HG02588 (cell line): ENCODE data around the gene SCAF4.

Experiments
- ATAC-seq: cut with Tn5 transposase; IDR thresholded peaks from one replicate; pipeline ENCODE4 v1.9.1; 2021; ENCODE audit warnings: mild to moderate bottlenecking, moderate library complexity; ENCODE audit not compliant: unreplicated experiment

SCAF4 gene

DNA sequence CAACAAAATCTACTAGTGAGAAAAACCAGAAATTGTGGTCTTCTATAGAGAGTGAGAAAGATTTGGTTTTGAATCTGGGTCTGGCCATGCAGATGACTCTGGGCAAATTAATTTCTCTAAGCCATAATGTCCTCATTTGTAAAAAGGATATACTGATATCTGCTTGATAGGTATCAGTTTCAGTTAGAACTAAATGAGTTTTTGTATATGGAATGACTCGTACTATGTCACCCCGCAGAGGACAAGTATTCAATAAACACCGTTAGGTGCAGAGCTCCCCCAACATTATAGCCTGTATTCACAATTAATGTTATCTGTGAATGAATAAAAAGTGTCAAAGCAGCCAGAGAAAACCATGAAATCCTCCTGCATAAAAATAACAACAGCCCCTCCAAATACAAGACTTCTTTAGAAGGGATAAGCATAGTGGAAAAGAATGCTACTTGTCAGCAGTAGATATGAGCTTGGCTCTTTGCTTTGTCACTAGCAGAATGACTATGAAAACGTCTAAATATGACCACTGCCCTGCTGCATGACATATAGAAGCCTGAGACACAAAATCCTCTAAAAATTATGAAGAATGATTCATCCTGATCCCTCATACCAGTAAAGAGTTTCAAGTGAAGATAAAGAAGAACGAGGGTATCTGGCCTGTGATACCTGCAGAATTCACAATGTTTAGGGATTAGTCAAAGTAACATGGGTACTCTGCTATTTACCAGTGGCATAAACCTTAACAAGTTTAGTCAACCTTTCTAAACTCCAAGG lies 17.8 kb downstream of the SCAF4 start:
- ATAC-seq, result peak; percentile 51

- ATAC-seq, result no peak
Measured at GRCh38 chr21:31713115-31713514, 18.8 kb downstream of the SCAF4 start.

DNA sequence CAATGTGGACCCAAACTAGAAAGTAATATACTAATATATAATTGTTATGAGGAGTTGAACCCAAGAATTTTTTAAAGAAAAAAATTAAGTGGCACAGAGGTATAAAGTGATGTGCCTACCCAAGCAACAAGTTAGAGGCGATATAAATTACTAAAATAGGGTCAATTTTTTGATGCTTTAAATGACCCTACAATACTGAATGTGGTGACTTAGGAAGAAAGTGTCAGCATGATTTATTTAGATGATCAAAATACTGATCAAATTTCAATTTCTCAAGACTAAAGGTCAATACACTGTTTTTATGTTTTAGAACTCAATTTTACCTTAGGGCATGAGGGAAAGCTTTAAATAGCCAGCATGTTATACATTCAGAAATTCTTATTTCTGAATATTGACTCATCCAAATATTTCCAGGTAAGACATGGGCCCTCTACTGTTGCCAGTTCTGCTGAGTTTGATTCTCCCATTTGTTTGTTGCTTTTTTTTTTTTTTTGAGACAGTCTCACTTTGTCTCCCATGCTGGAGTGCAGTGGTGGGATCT lies 20.1 kb downstream of the SCAF4 start:
- no peak for ATAC-seq

DNA sequence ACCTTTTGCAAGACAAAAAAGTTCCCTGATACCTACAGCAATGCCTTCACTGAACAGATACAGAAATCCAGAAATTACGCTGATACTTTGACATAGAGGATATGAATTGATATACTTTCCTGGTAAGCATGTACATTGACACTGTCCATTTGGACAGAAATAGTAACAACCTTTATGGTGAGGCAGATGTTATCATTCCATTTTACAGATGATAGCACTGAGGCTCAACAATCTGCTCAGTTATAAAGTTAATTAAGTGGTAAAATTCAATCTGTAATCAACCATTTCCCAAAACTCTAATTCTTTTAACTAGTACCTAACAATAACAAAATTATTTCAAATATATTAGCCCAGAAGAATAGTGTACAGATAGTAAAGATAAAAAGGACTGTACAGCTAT lies 20.6 kb downstream of the SCAF4 start:
- no peak for ATAC-seq

DNA sequence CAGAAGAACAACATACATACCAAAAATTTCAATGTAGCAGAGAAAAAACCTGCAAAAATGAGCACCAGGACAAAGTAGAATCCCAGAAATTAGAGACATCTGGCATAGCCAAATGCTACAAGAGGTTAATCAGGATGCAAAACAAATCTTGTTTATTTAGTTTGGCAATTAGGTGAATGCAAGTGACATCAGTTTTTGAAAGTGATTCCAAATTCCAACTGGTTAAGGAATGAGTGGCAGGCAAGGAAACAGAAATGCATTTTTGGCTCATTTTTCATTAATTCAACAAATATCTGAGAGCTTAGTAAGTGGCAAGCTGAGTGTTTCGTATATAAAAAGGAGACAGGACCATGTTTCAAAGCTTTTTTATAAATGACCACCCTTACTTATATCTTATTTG lies 21.3 kb downstream of the SCAF4 start:
- no peak for ATAC-seq

GRCh38 chr21:31708541-31708940 lies 23.4 kb downstream of the SCAF4 start:
- no peak for ATAC-seq

GRCh38 chr21:31707499-31707898 lies 24.4 kb downstream of the SCAF4 start:
- ATAC-seq, result no peak

DNA sequence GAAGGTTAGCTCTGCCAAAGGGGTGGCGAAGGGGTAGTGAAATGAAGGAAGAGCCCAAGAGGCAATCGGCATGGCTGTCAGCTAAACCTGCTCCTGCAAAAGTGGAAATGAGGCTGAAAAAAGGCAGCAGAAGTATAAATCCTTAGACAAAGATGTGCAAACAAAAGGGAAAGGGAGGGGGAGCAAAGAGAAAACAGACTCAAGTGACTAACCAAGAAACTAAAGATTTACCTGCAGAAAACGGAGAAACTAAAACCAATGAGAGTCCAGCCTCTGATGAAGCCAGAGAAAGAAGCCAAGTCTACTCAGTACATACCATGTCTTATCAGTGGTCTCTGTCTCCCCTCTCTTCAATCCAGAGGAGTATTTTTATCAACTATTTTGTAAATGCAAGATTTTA lies 25.4 kb downstream of the SCAF4 start:
- ATAC-seq, result no peak

- no peak for ATAC-seq
Measured at GRCh38 chr21:31700040-31700439, 31.9 kb downstream of the SCAF4 start.

GRCh38 chr21:31698461-31698860 lies 33.5 kb downstream of the SCAF4 start:
- ATAC-seq, result no peak

DNA sequence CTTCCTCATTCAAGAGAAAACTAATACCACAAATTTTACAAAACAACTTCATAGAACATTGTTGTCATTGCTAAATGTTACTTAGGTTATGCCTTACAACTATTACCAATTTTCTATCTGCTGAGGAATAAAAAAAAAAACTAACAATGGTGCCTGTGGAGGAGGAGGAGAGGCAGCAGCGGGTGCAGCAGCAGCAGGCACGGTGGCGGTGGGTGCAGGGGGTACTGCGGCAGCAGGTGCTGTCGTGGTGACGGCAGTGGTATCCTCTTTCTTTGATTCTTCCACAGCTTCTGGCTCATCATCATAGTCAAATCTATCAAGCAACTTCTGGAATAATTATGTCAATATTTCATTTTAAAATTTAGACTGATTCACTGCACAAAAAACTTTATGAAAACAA lies 35.5 kb downstream of the SCAF4 start:
- ATAC-seq, result no peak

GRCh38 chr21:31693222-31693621 lies 38.7 kb downstream of the SCAF4 start:
- no peak for ATAC-seq

- no peak for ATAC-seq
Measured at GRCh38 chr21:31688603-31689368, 43.1 kb downstream of the SCAF4 start.

DNA sequence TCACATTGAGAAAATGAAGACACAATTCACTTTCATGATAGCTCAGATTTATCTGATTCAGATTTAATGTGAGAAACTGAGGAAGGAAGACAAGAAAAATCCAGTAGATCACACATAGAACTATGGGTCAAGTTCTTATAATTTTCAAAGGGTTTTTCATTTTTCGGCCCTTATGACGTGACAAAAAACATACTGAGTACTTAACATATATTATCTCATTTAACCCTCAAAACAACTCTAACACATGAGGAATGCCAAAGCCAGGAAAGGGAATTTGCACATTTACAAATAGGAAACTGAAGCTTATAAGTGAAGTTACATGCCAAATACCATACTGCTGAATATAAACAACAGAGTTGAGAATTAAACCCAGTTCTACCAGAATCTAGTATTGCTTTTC lies 44.8 kb downstream of the SCAF4 start:
- ATAC-seq, result no peak

DNA sequence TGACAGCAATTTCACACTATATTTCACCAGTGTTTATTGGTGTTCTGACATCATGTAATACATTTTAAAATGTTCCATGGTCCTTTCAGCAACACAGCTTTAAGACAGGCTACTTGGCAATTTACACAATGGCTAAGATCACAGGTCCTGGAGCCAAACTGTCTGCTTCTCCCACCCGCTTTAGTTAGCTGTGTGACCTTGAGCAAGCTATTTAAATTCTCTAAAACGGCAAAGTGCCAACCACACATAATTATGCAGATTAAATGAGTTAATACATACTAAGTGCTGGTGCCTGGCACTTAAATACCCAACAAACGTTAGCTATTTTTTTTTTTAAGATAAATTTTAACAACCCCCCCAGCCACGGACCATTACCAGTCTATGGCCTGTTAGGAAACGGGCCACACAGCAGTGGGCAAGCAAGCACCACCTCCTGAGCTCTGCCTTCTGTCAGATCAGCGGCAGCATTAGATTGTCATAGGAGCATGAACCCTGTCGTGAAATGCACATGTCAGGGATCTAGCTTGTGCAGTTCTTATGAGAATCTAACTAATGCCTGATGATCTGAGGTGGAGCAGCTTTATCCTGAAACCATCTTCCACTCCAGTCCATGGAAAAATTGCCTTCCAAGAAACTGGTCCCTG lies 45.5 kb downstream of the SCAF4 start:
- no peak for ATAC-seq

- no peak for ATAC-seq
Measured at GRCh38 chr21:31684918-31685317, 47.0 kb downstream of the SCAF4 start.

- ATAC-seq, result no peak
Measured at GRCh38 chr21:31683029-31683428, 48.9 kb downstream of the SCAF4 start.

- no peak for ATAC-seq
Measured at GRCh38 chr21:31682620-31683019, 49.3 kb downstream of the SCAF4 start.

DNA sequence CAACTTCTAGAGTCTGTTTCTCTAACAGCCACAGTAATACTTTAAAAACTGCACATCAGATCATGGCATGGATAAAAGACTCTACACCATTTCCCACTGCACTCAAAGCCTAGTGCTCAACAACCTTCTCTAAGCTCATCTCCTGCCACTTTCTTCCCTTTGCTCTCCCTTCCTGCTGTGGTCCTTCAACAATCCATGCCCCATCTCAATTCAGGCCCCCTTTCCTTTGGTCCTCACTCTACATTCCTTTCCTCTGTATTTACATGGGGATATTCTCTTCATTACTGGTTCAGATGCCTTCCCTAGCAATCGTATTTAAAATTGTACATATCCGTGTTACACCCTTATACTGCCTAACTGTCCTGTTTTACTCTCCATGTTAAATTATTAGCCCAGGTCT lies 53.4 kb downstream of the SCAF4 start:
- no peak for ATAC-seq

DNA sequence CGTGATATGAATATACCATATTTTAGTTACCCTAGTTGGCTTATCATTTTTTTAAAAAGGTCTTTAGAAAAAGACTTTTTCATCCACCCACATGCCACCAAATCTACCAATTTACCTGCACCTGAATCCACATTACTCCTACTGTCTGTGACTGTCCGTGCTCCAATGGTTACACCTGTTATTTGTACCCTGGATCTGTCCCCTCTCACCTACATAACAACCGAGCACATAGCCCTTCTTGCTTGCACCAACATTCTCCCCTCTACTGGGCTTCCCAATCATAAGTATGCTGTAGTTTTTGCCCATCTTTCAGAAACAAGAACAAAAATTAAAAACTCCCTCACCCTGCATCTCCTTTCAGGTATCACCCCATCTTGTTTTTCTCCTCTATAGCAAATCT lies 54.9 kb downstream of the SCAF4 start:
- ATAC-seq, result no peak

DNA sequence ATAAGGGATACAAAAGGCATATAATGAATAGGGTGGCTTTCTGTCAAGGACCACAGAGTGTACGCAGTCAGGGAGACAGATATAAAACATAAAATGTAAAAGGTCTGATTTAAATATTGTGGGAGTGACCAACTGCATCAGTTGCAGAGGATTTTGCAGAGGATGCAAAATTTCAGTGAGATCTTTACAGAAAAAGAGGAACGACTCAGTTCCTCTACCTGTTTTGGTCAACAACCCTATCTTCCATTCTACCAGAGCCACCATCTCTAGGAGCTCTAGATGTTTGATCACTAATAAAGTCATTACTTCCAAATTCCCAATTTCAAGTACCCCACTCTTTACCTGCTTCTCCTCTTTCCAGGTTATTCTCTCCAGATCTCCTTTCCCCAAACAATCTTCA lies 56.0 kb downstream of the SCAF4 start:
- no peak for ATAC-seq

DNA sequence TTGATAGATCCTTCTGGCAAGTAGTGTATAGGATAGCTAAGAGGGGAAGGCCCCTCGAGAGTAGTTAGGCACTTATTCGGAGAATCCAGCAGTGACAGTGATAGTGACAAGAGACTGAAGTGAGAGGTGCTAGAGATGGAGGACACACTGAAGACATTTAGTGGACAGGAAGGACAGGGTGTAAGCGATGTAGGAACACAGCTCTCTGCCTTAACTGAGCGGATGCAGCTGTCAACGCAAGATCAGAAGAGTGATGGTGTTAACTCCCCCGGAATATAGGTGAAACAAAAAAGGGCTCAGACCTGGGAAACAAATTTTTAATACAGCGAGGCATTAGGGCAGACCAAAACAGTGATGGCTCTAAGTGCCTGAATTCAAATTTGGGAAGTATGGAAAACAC lies 56.6 kb downstream of the SCAF4 start:
- no peak for ATAC-seq
